Trophoblast cell (in vitro differentiated cells and primary cell): Measurements from ENCODE around the gene PDE8A.
A peak's percentile ranks its signal among the peaks of the same experiment; 100 is the strongest.

Source experiments
- DNase-seq, 2 donors: peaks; one replicate each; pipeline ENCODE4 v3.0.0-alpha.2; 2016
- H2AFZ ChIP-seq: 2 replicates; pipeline ENCODE4 v1.6.1; 2013; ENCODE audit warnings: low read length, moderate library complexity, mild to moderate bottlenecking; ENCODE audit not compliant: insufficient read depth, poor library complexity
- H2AK5ac ChIP-seq: 2 replicates; pipeline ENCODE4 v1.6.1; 2013; ENCODE audit warnings: mild to moderate bottlenecking, low read length
- H2BK120ac ChIP-seq: 2 replicates; pipeline ENCODE4 v1.6.1; 2013; ENCODE audit warnings: low read length, mild to moderate bottlenecking, moderate library complexity; ENCODE audit not compliant: insufficient read depth, poor library complexity
- H2BK12ac ChIP-seq: 2 replicates; pipeline ENCODE4 v1.6.1; 2013; ENCODE audit warnings: mild to moderate bottlenecking, low read length, moderate library complexity
- H2BK5ac ChIP-seq: 2 replicates; pipeline ENCODE4 v1.6.1; 2013; ENCODE audit warnings: low read length, low read depth, moderate library complexity, mild to moderate bottlenecking; ENCODE audit not compliant: poor library complexity
- H3K14ac ChIP-seq: 2 replicates; pipeline ENCODE4 v1.6.1; 2013; ENCODE audit warnings: mild to moderate bottlenecking, low read length
- H3K18ac ChIP-seq: 2 replicates; pipeline ENCODE4 v1.6.1; 2013; ENCODE audit warnings: mild to moderate bottlenecking, low read length
- H3K23ac ChIP-seq: 2 replicates; pipeline ENCODE4 v1.6.1; 2013; ENCODE audit warnings: low read length
- H3K27ac ChIP-seq: 2 replicates; pipeline ENCODE4 v1.5.1; 2013; ENCODE audit warnings: low read depth, mild to moderate bottlenecking, inconsistent platforms, low read length, moderate library complexity
- H3K27me3 ChIP-seq: 2 replicates; pipeline ENCODE4 v1.6.1; 2013; ENCODE audit warnings: inconsistent platforms, mild to moderate bottlenecking, low read length, moderate library complexity; ENCODE audit not compliant: insufficient read depth
- H3K36me3 ChIP-seq, 2 experiments: 1 replicate in 1 of 2; 2 replicates in 1 of 2; pipeline ENCODE4 v1.6.1; 2013; ENCODE audit warnings: low read length in 2 of 2, mild to moderate bottlenecking in 2 of 2, moderate library complexity in 1 of 2; ENCODE audit not compliant: insufficient read depth in 2 of 2, control insufficient read depth in 1 of 2
- H3K4ac ChIP-seq: 2 replicates; pipeline ENCODE4 v1.6.1; 2013; ENCODE audit warnings: low read depth, mild to moderate bottlenecking, low read length, moderate library complexity
- H3K4me1 ChIP-seq, 2 experiments: 1 replicate in 1 of 2; 2 replicates in 1 of 2; pipeline ENCODE4 v1.6.1; 2013; ENCODE audit warnings: low read length in 2 of 2, mild to moderate bottlenecking in 2 of 2, moderate library complexity in 1 of 2; ENCODE audit not compliant: insufficient read depth in 2 of 2, control insufficient read depth in 1 of 2
- H3K4me2 ChIP-seq: 2 replicates; pipeline ENCODE4 v1.6.1; 2013; ENCODE audit warnings: inconsistent platforms, mild to moderate bottlenecking, low read length, moderate library complexity
- H3K4me3 ChIP-seq: 2 replicates; pipeline ENCODE4 v1.5.1; 2013; ENCODE audit warnings: mild to moderate bottlenecking, low read depth, low read length, inconsistent platforms
- H3K79me1 ChIP-seq: one replicate; pipeline ENCODE4 v1.6.1; 2013; ENCODE audit warnings: low read length
- H3K79me2 ChIP-seq: 2 replicates; pipeline ENCODE4 v1.6.1; 2013; ENCODE audit warnings: low read length, mild to moderate bottlenecking; ENCODE audit not compliant: control insufficient read depth, insufficient read depth, poor library complexity
- H3K9ac ChIP-seq: 2 replicates; pipeline ENCODE4 v1.6.1; 2013; ENCODE audit warnings: mild to moderate bottlenecking, low read length
- H3K9me3 ChIP-seq: 2 replicates; pipeline ENCODE4 v1.6.1; 2013; ENCODE audit warnings: low read depth, mild to moderate bottlenecking, control low read depth, inconsistent platforms, low read length; ENCODE audit not compliant: insufficient read depth
- H4K12ac ChIP-seq: 2 replicates; pipeline ENCODE4 v1.6.1; 2013; ENCODE audit warnings: low read depth, mild to moderate bottlenecking, low read length, moderate library complexity
- H4K8ac ChIP-seq: 2 replicates; pipeline ENCODE4 v1.6.1; 2013; ENCODE audit warnings: low read depth, mild to moderate bottlenecking, low read length, moderate library complexity
- H4K91ac ChIP-seq: one replicate; pipeline ENCODE4 v1.6.1; 2013; ENCODE audit warnings: low read depth, mild to moderate bottlenecking, low read length, moderate library complexity
- WGBS: extraction: QIAGEN DNeasy Blood & Tissue Kit; methylation state at CpG from one replicate; pipeline ENCODE4 v1.1.7; 2013; ENCODE audit warnings: missing lambda C conversion rate; ENCODE audit not compliant: insufficient read length, insufficient coverage; ENCODE audit errors: extremely low coverage; 5-methylcytosine and 5-hydroxymethylcytosine counted together

PDE8A gene

GRCh38 chr15:85150130-85150480, 168.4 kb downstream of the PDE8A start:
- H3K4me2 ChIP-seq, result no peak overlapping the region
- H2BK120ac ChIP-seq, result no peak overlapping the region
- no peak overlapping the region for H3K23ac ChIP-seq
- H2AFZ ChIP-seq, result no peak overlapping the region
- no peaks in the 10 kb centered on the region for H3K9me3 ChIP-seq
- no peak overlapping the region for H3K14ac ChIP-seq
- H2AK5ac ChIP-seq, result no peak overlapping the region
- no peak overlapping the region for H4K8ac ChIP-seq
- H3K4me1 ChIP-seq, result no peaks in the 10 kb centered on the region
- no peak overlapping the region for H3K18ac ChIP-seq
- H3K79me2 ChIP-seq, result no peaks in the 10 kb centered on the region
- no peaks in the 10 kb centered on the region for H3K36me3 ChIP-seq
- no peak overlapping the region for H3K4ac ChIP-seq
- no peaks in the 10 kb centered on the region for H3K27me3 ChIP-seq
- H2BK5ac ChIP-seq, result no peak overlapping the region
- H3K9ac ChIP-seq, result no peak overlapping the region
- H3K79me1 ChIP-seq, result no peaks in the 10 kb centered on the region
- H4K91ac ChIP-seq, result no peak overlapping the region
- no peak overlapping the region for H2BK12ac ChIP-seq
- no CpG with 5 or more reads among the region's 2 CpGs for WGBS
- no peak for DNase-seq
- no peak overlapping the region for H3K4me3 ChIP-seq
- no peak overlapping the region for H3K27ac ChIP-seq
- no peak overlapping the region for H4K12ac ChIP-seq

DNA sequence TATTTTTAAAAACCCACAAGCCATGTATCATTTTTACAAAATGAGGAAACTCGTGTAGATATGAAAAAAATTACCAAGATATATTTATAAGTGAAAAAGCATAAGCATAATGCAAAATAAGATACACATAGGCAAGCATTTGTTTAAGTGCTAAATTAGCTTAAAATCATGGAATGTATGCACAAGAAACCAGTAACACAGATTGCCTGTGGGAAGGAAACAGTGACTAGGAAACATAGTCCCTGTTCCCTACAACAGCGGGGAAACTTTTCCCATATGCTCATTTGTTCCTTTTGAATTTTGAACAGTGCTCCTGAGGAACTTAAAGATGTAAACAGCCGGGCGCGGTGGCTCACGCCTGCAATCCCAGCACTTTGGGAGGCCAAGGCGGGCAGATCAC, 169.5 kb downstream of the PDE8A start:
- no peak overlapping the region for H3K4me2 ChIP-seq
- no CpG with 5 or more reads among the region's 7 CpGs for WGBS
- H4K12ac ChIP-seq, result no peak overlapping the region
- H3K9ac ChIP-seq, result no peak overlapping the region
- no peak overlapping the region for H3K4me3 ChIP-seq
- no peak overlapping the region for H3K4ac ChIP-seq
- H2BK12ac ChIP-seq, result no peak overlapping the region
- H2BK120ac ChIP-seq, result no peak overlapping the region
- no peaks in the 10 kb centered on the region for H3K36me3 ChIP-seq
- H3K4me1 ChIP-seq, result peaks cover 4% of the 10 kb centered on the region in 2 experiments
- no peaks in the 10 kb centered on the region for H3K9me3 ChIP-seq
- no peak for DNase-seq
- H2AK5ac ChIP-seq, result no peak overlapping the region
- no peak overlapping the region for H3K14ac ChIP-seq
- H3K27ac ChIP-seq, result no peak overlapping the region
- H2BK5ac ChIP-seq, result no peak overlapping the region
- H3K23ac ChIP-seq, result no peak overlapping the region
- H2AFZ ChIP-seq, result no peak overlapping the region
- no peaks in the 10 kb centered on the region for H3K79me2 ChIP-seq
- H3K27me3 ChIP-seq, result no peaks in the 10 kb centered on the region
- H3K18ac ChIP-seq, result no peak overlapping the region
- H4K91ac ChIP-seq, result no peak overlapping the region
- peaks cover 2% of the 10 kb centered on the region for H3K79me1 ChIP-seq
- H4K8ac ChIP-seq, result no peak overlapping the region

GRCh38 chr15:85151861-85152260, 170.2 kb downstream of the PDE8A start:
- no peak overlapping the region for H3K9ac ChIP-seq
- no peak overlapping the region for H3K23ac ChIP-seq
- no peak overlapping the region for H2BK120ac ChIP-seq
- H3K9me3 ChIP-seq, result no peaks in the 10 kb centered on the region
- no peak overlapping the region for H3K27ac ChIP-seq
- H3K14ac ChIP-seq, result no peak overlapping the region
- no peak overlapping the region for H2BK12ac ChIP-seq
- WGBS, result no CpG with 5 or more reads among the region's 3 CpGs
- H3K36me3 ChIP-seq, result no peaks in the 10 kb centered on the region
- H3K4ac ChIP-seq, result no peak overlapping the region
- no peaks in the 10 kb centered on the region for H3K79me2 ChIP-seq
- H2AK5ac ChIP-seq, result no peak overlapping the region
- DNase-seq, result peak in 1 of 2 donors; percentile 16
- no peaks in the 10 kb centered on the region for H3K27me3 ChIP-seq
- H2BK5ac ChIP-seq, result no peak overlapping the region
- no peak overlapping the region for H3K4me3 ChIP-seq
- peaks cover 2% of the 10 kb centered on the region for H3K79me1 ChIP-seq
- peaks cover 4% of the 10 kb centered on the region in 2 experiments for H3K4me1 ChIP-seq
- H4K12ac ChIP-seq, result no peak overlapping the region
- no peak overlapping the region for H4K8ac ChIP-seq
- no peak overlapping the region for H3K4me2 ChIP-seq
- no peak overlapping the region for H4K91ac ChIP-seq
- H2AFZ ChIP-seq, result no peak overlapping the region
- no peak overlapping the region for H3K18ac ChIP-seq

DNA sequence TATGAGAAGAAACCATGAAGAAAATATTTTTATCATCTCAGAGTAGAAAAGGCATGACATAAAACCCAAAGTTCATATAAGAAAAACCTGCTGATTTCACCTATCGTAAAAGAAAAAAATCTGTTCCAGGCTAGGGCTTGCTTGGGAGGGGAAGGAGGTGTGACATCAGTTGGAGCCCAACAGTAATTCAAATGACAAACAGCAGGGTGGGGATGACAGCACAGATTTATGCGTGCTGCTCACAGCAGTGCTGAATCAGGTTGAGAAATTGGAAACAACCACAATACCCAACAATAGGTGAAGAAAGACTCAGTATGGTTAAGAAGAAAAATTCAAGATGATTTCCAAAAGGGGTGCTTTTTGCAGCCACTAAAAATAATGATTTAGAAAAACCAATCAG, 172.4 kb downstream of the PDE8A start:
- no peaks in the 10 kb centered on the region for H3K9me3 ChIP-seq
- H3K27ac ChIP-seq, result no peak overlapping the region
- no peak overlapping the region for H3K4me2 ChIP-seq
- no peak overlapping the region for H3K9ac ChIP-seq
- DNase-seq, result no peak
- no peak overlapping the region for H3K14ac ChIP-seq
- no peak overlapping the region for H2AK5ac ChIP-seq
- no peaks in the 10 kb centered on the region for H3K36me3 ChIP-seq
- H3K4me1 ChIP-seq, result peaks cover 4 to 7% of the 10 kb centered on the region in 2 experiments
- no peak overlapping the region for H3K18ac ChIP-seq
- no peaks in the 10 kb centered on the region for H3K27me3 ChIP-seq
- no peak overlapping the region for H2BK12ac ChIP-seq
- no peak overlapping the region for H4K8ac ChIP-seq
- H3K4me3 ChIP-seq, result no peak overlapping the region
- H2BK5ac ChIP-seq, result no peak overlapping the region
- no peak overlapping the region for H3K4ac ChIP-seq
- WGBS, result no CpG with 5 or more reads among the region's 2 CpGs
- H4K91ac ChIP-seq, result no peak overlapping the region
- no peak overlapping the region for H3K23ac ChIP-seq
- no peak overlapping the region for H2BK120ac ChIP-seq
- no peak overlapping the region for H4K12ac ChIP-seq
- H2AFZ ChIP-seq, result no peak overlapping the region
- H3K79me1 ChIP-seq, result peaks cover 2% of the 10 kb centered on the region
- H3K79me2 ChIP-seq, result no peaks in the 10 kb centered on the region
